Measurements from ENCODE around the gene MYO9B.

DNA sequence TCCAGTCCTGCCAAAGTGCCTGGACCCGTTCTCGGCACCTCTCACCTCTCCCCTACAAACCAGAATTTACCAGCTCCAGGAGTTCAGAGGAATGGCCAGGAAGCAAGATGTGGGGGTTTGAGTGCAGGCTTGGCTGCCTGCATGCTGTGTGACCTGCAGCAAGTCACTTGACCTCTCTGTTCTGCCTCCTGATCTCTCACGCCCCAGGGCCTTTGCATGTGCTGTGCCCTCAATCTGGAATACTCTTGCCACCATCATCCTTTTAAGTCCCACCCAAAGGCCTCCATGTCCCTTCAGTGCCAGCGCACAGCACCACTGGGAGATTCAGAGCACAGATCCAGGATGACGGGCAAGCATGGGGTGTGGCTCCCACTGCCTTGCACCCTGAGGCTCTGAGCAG lies 43.4 kb downstream of the MYO9B start:
- TF ChIP-seq, protein P1, sequence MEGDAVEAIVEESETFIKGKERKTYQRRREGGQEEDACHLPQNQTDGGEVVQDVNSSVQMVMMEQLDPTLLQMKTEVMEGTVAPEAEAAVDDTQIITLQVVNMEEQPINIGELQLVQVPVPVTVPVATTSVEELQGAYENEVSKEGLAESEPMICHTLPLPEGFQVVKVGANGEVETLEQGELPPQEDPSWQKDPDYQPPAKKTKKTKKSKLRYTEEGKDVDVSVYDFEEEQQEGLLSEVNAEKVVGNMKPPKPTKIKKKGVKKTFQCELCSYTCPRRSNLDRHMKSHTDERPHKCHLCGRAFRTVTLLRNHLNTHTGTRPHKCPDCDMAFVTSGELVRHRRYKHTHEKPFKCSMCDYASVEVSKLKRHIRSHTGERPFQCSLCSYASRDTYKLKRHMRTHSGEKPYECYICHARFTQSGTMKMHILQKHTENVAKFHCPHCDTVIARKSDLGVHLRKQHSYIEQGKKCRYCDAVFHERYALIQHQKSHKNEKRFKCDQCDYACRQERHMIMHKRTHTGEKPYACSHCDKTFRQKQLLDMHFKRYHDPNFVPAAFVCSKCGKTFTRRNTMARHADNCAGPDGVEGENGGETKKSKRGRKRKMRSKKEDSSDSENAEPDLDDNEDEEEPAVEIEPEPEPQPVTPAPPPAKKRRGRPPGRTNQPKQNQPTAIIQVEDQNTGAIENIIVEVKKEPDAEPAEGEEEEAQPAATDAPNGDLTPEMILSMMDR (optimal IDR thresholded peaks at IDR 0.05 in 1 of 3, IDR thresholded peaks at IDR 0.05 in 1 of 3, conservative IDR thresholded peaks at IDR 0.05 in 1 of 3; ENCODE audit: extremely low read depth in 1 of 3, insufficient read depth in 2 of 3, low read length in 3 of 3), result no peak
- no peak for TF ChIP-seq EZH2 (IDR thresholded peaks at IDR 0.05; ENCODE audit: low read length)
